ENCODE results near the gene UBE2N. TPM values are rescaled to one million over a fixed set of nuclear protein-coding genes. Genes with fewer than 3 reads are reported as not detected.

UBE2N gene, protein sequence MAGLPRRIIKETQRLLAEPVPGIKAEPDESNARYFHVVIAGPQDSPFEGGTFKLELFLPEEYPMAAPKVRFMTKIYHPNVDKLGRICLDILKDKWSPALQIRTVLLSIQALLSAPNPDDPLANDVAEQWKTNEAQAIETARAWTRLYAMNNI
- 10 to 100 TPM; 49.0 to 71.5 TPM for total RNA-seq

DNA sequence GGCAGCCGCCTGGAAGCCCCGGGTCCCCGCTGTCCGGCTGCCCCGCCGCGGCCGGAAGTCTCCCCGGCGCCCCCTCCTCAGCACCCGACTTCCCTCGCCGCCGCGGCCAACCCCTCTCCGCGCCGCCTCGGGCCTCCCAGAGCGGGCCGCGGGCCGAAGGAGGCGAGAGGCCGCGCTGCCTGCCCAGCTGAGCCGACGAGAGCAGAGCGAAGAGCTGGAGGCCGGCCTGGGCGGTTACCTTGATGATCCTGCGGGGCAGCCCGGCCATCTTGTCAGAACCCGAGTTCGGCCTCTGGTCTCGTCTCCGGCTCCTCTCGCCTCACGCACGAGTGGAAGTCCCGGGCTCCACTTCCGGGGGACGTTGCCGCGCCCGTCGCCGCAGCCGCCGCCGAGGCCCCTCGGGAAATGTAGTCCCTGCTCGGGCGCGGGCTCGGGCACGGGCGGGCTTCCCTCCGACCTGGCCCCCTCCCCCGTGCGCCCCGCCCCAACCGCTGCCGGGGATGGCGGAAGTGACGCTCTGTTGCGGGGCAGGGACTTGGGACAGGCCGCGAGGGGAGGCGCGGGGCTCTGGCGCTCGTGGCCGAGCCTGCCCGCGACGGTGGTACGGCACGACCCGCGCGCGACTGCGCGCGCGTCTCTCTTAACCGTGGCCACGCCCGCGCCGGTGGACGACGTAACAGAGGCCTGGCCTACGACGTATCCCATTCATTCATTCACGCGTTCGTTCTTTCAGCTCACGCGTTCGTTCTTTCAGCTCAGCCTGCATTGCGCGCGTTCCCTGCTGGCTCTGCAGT, at the start of gene UBE2N:
TSS of gene UBE2N (minus strand) at position 331 of the 794 bp plus-strand sequence. CDS start at position 268, 63 bp downstream.
- DNase-seq (ENCODE audit: low spot score), result peak; percentile 96
- H3K27ac ChIP-seq, result peak within 1 kb of the TSS; percentile 91
- no peaks in the 10 kb centered on the region for H3K9me3 ChIP-seq
- H3K36me3 ChIP-seq, result no peaks in the 10 kb centered on the region
- WGBS, result under 1% methylated on average over 82 of the region's 105 CpGs
- peak within 1 kb of the TSS; percentile 99 to 100 for H3K4me3 ChIP-seq
- TF ChIP-seq POLR2AphosphoS5 (IDR thresholded peaks at IDR 0.05) (peak; percentile 85), POLR2A (IDR thresholded peaks at IDR 0.05) (peak; percentile 52)
- TF ChIP-seq, protein P1, sequence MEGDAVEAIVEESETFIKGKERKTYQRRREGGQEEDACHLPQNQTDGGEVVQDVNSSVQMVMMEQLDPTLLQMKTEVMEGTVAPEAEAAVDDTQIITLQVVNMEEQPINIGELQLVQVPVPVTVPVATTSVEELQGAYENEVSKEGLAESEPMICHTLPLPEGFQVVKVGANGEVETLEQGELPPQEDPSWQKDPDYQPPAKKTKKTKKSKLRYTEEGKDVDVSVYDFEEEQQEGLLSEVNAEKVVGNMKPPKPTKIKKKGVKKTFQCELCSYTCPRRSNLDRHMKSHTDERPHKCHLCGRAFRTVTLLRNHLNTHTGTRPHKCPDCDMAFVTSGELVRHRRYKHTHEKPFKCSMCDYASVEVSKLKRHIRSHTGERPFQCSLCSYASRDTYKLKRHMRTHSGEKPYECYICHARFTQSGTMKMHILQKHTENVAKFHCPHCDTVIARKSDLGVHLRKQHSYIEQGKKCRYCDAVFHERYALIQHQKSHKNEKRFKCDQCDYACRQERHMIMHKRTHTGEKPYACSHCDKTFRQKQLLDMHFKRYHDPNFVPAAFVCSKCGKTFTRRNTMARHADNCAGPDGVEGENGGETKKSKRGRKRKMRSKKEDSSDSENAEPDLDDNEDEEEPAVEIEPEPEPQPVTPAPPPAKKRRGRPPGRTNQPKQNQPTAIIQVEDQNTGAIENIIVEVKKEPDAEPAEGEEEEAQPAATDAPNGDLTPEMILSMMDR (IDR thresholded peaks at IDR 0.05), result no peak
- peaks cover 6% of the 10 kb centered on the region for H3K4me1 ChIP-seq (replicated peaks)
- H3K27me3 ChIP-seq (replicated peaks; ENCODE audit: insufficient read depth), result no peaks in the 10 kb centered on the region
- intact Hi-C loops (cut with DNase I), result no loop called here

DNA sequence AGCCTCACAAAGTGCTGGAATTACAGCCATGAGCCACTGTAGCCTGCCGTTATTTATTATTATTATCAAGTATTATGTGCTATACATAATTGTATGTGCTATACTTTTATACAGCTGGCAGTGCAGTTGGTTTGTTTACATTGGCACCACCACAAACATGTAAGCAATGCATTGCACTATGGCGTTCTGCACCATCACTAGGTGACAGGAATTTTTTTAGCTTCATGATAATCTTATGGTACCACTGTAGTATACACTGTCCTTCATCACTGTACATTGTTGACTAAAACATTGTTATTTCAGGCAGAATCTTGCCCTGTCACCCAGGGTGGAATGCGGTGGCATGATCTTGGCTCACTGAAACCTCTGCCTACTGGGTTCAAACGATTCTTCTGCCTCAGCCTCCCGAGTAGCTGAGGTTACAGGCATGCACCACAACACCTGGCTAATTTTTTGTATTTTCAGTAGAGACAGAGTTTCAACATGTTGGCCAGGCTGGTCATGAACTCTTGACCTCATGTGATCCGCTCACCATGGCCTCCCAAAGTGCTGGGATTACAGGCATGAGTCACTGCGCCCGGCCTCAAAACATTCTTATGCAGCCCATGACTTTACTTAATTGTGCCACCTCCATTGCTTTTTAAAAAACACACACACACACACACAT, 42.7 kb upstream of the UBE2N start:
- Histone ChIP-seq H3K36me3 (peaks cover 0 to 5% of the 10 kb centered on the region in 2 donors), H3K9me3 (no peaks in the 10 kb centered on the region), H3K4me1 (replicated peaks) (no peaks in the 10 kb centered on the region), H3K27me3 (replicated peaks; ENCODE audit: insufficient read depth) (no peaks in the 10 kb centered on the region), H3K27ac (no peak overlapping the region), H3K4me3 (no peak overlapping the region)
- intact Hi-C loops (cut with DNase I), result no loop called here
- WGBS, result 71% methylated on average over 8 of the region's 8 CpGs
- TF ChIP-seq, protein P1 (IDR thresholded peaks at IDR 0.05), result no peak
- TF ChIP-seq POLR2A (IDR thresholded peaks at IDR 0.05), result no peak
- no peak for TF ChIP-seq POLR2AphosphoS5 (IDR thresholded peaks at IDR 0.05)
- no peak for DNase-seq (ENCODE audit: low spot score)

DNA sequence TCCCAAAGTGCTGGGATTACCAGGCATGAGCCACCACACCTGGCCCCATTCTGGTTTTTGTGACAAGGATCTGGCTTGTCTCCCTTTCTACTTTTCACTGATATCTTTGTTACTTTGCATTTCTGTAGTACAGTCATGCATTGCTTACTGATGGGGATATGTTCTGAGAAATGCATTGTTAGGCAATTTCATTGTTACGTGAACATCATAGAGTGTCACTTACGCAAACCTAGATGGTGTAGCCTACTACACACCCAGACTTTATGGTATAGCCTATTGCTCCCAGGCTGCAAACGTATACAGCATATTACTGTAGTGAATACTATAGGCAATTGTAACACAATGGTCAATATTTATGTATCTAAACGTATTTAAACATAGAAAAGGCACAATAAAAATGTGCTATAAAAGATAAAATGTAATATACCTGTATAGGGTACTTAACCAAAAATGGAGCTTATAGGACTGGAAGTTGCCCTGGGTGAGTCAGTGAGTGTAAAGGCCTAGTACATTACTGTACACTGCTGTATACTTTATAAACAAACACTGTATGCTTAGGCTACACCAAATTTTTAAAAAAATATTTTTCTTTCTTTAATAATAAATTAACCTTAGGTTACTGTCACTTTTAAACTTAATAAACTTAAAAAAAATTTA, 41.5 kb upstream of the UBE2N start:
- WGBS, result 87% methylated on average over 4 of the region's 4 CpGs
- no peak for DNase-seq (ENCODE audit: low spot score)
- no peak overlapping the region for H3K27ac ChIP-seq
- no peak for TF ChIP-seq POLR2A (IDR thresholded peaks at IDR 0.05)
- no peak for TF ChIP-seq POLR2AphosphoS5 (IDR thresholded peaks at IDR 0.05)
- TF ChIP-seq, protein P1 (IDR thresholded peaks at IDR 0.05), result no peak
- no peaks in the 10 kb centered on the region for H3K9me3 ChIP-seq
- intact Hi-C loops (cut with DNase I), result no loop called here
- no peak overlapping the region for H3K4me3 ChIP-seq
- H3K36me3 ChIP-seq, result peaks cover 0 to 5% of the 10 kb centered on the region in 2 donors
- no peaks in the 10 kb centered on the region for H3K4me1 ChIP-seq (replicated peaks)
- no peaks in the 10 kb centered on the region for H3K27me3 ChIP-seq (replicated peaks; ENCODE audit: insufficient read depth)

DNA sequence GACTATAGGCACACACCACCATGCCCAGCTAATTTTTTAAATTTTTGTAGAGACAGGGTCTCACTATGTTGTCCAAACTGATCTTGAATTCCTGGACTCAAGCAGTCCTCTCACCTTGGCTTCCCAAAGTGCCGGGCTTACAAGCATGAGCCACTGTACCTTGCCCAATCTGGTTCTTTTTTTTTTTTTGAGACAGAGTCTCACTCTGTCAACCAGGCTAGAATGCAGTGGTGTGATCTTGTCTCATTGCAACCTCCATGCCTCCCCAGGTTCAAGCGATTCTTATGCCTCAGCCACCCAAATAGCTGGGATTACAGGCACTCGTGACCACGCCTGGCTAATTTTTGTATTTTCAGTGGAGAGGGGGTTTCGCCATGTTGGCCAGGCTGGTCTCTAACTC, 41.0 kb upstream of the UBE2N start:
- no peak overlapping the region for H3K27ac ChIP-seq
- no peaks in the 10 kb centered on the region for H3K27me3 ChIP-seq (replicated peaks; ENCODE audit: insufficient read depth)
- intact Hi-C loops (cut with DNase I), result no loop called here
- H3K4me3 ChIP-seq, result no peak overlapping the region
- 99% methylated on average over 5 of the region's 5 CpGs for WGBS
- no peak for DNase-seq (ENCODE audit: low spot score)
- TF ChIP-seq POLR2A (IDR thresholded peaks at IDR 0.05) (no peak), POLR2AphosphoS5 (IDR thresholded peaks at IDR 0.05) (no peak)
- TF ChIP-seq, protein P1 (IDR thresholded peaks at IDR 0.05), result no peak
- no peaks in the 10 kb centered on the region for H3K9me3 ChIP-seq
- H3K36me3 ChIP-seq, result peaks cover 0 to 5% of the 10 kb centered on the region in 2 donors
- no peaks in the 10 kb centered on the region for H3K4me1 ChIP-seq (replicated peaks)

All from prostate gland (tissue), 2 donors.